Tibial nerve (tissue), 4 donors: ENCODE measurements around the gene FAM124A.

Experiments used
- EP300 ChIP-seq, 2 donors: sonication (generic); formaldehyde crosslinking; IDR thresholded peaks; one replicate each; pipeline ENCODE4 v1.6.1; 2017; ENCODE audit warnings: antibody characterized with exemption in 2 of 2, mild to moderate bottlenecking in 1 of 2
- POLR2A ChIP-seq, 2 donors: fragments of 450-650 bp; IDR thresholded peaks; one replicate each; pipeline ENCODE4 v1.6.1; 2017; ENCODE audit warnings: antibody characterized with exemption in 2 of 2, mild to moderate bottlenecking in 2 of 2, moderate library complexity in 2 of 2
- TF ChIP-seq, protein P1 (sequence below), 5 experiments: fragments of 200-600 bp in 3 of 5; fragments of 450-650 bp in 2 of 5; sonication (generic) in 3 of 5; IDR thresholded peaks; one replicate each; pipeline ENCODE4 v1.5.1; 2016 to 2019; ENCODE audit warnings: antibody characterized with exemption in 5 of 5, mild to moderate bottlenecking in 3 of 5, moderate library complexity in 2 of 5

DNA sequence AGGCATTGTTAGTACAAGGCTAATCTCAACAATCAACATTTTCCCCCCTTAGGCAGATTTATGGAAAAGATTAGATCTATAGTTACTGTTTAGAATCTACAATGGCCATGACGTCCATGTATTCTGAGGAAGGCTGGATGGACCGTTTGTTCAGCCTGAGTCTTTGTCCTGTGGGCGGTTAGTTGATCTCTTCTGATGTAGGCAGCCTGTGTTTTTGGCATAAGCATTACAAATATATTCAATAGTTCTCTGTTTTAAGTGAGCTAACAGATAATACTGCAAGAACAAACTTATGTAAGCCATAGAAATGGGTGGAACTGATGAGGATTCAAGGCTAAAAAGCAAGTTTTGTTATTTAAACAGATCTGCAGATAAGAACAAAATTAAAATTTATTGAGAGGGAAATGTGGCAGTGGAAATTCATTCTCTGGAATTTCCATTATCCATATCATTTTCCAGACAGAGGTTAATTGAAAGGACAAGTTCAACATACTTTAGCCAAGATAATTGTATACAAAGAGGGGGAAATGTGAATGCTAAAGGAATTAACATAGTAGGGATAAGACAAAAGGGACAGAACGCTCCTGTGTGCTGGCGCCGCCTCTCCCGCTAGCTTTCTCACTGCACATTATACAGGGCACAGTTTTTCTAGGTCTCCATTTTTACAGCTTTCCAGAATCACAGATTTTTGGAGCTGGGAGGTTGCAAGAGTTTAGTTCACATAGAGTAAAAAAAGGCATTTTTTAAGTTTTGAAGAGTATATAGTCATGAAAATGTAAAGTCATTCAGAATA lies 48.6 kb downstream of the FAM124A start:
- TF ChIP-seq, protein P1, sequence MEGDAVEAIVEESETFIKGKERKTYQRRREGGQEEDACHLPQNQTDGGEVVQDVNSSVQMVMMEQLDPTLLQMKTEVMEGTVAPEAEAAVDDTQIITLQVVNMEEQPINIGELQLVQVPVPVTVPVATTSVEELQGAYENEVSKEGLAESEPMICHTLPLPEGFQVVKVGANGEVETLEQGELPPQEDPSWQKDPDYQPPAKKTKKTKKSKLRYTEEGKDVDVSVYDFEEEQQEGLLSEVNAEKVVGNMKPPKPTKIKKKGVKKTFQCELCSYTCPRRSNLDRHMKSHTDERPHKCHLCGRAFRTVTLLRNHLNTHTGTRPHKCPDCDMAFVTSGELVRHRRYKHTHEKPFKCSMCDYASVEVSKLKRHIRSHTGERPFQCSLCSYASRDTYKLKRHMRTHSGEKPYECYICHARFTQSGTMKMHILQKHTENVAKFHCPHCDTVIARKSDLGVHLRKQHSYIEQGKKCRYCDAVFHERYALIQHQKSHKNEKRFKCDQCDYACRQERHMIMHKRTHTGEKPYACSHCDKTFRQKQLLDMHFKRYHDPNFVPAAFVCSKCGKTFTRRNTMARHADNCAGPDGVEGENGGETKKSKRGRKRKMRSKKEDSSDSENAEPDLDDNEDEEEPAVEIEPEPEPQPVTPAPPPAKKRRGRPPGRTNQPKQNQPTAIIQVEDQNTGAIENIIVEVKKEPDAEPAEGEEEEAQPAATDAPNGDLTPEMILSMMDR (IDR thresholded peaks at IDR 0.05): no peak
- no peak for TF ChIP-seq EP300 (IDR thresholded peaks at IDR 0.05)
- no peak for TF ChIP-seq POLR2A (IDR thresholded peaks at IDR 0.05)
